Measurements from ENCODE around the gene DDX47. TPM values are rescaled to one million over a fixed set of nuclear protein-coding genes. Genes with fewer than 3 reads are reported as not detected.

DDX47 gene
- polyA plus RNA-seq, 1 donor: 54.3 TPM

Other genes with a start within 250 kb of the DDX47 start
- gene CREBL2, start 201.5 kb upstream of the DDX47 start, polyA plus RNA-seq: 31.8 TPM
- 1.4 TPM for gene GPR19, start 117.2 kb upstream of the DDX47 start, polyA plus RNA-seq
- gene CDKN1B, start 96.0 kb upstream of the DDX47 start, polyA plus RNA-seq: 85.9 TPM
- 13.8 TPM for gene APOLD1, start 27.7 kb upstream of the DDX47 start, polyA plus RNA-seq
- gene GPRC5A, start 78.2 kb downstream of the DDX47 start, polyA plus RNA-seq: 19.4 TPM
- 2.4 TPM for gene GPRC5D, start 138.8 kb downstream of the DDX47 start, polyA plus RNA-seq
- gene HEBP1, start 186.9 kb downstream of the DDX47 start, polyA plus RNA-seq: 237 TPM
- 5.3 TPM for gene FAM234B, start 231.0 kb downstream of the DDX47 start, polyA plus RNA-seq

All from large intestine (tissue), 1 donor.